H54 (cell line): ENCODE results near the gene KRTAP4-8.
"Not testable (repeated sequence)": the region's sequence is repeated elsewhere in the genome, so short reads cannot be mapped to it uniquely, and the experiment has no call there.

ENCODE experiments used
- DNase-seq: peaks from one replicate; pipeline ENCODE4 v3.0.0; 2011; ENCODE audit warnings: low spot score, mixed read lengths; ENCODE audit not compliant: insufficient read length
- FAIRE-seq: peaks from 3 replicates; lab custom pipeline; 2011; peaks lifted over from hg19 to GRCh38; lab: Jason Lieb, UNC
- POLR2A ChIP-seq: IDR thresholded peaks from 2 replicates; pipeline ENCODE4 v1.6.1; 2011; ENCODE audit warnings: low read depth, mild to moderate bottlenecking, low read length

Gene KRTAP4-8

GRCh38 chr17:41098042-41098441 lies at the start of gene KRTAP4-8:
Gene KRTAP4-8, minus strand, starts transcription at chr17:41098142. Its CDS starts 58 bp downstream, at chr17:41098084.
- DNase-seq (no peak), FAIRE-seq (no peak)
- TF ChIP-seq POLR2A: no peak

- no peak for TF ChIP-seq POLR2A
- no peak for FAIRE-seq
- no peak for DNase-seq
Measured at GRCh38 chr17:41145261-41145660, 47.3 kb upstream of the KRTAP4-8 start.

- FAIRE-seq (no peak), DNase-seq (no peak)
- no peak for TF ChIP-seq POLR2A
Measured at GRCh38 chr17:41144846-41145245, 46.9 kb upstream of the KRTAP4-8 start.

- FAIRE-seq (no peak), DNase-seq (no peak)
- no peak for TF ChIP-seq POLR2A
Measured at GRCh38 chr17:41141361-41141760, 43.4 kb upstream of the KRTAP4-8 start.

GRCh38 chr17:41140360-41141131 lies 42.6 kb upstream of the KRTAP4-8 start, which contains the start of gene KRTAP4-6:
Gene KRTAP4-6, minus strand, starts transcription at chr17:41140544. Its CDS starts 57 bp downstream, at chr17:41140487.
- FAIRE-seq (peak; percentile 66), DNase-seq (peak; percentile 26)

GRCh38 chr17:41139865-41140264 lies 41.9 kb upstream of the KRTAP4-8 start:
- not testable (repeated sequence) for DNase-seq, FAIRE-seq

More at GRCh38 chr17:41140360-41141131, 42.6 kb upstream of the KRTAP4-8 start, which contains the start of gene KRTAP4-6:
- TF ChIP-seq POLR2A: no peak

GRCh38 chr17:41133880-41134735 lies 36.2 kb upstream of the KRTAP4-8 start:
- TF ChIP-seq POLR2A: no peak
- DNase-seq (no peak), FAIRE-seq (no peak)

- TF ChIP-seq POLR2A: no peak
- no peak for DNase-seq
- peak; percentile 93 for FAIRE-seq
Measured at GRCh38 chr17:41131979-41132378, 34.0 kb upstream of the KRTAP4-8 start.

GRCh38 chr17:41127371-41127770 lies 29.4 kb upstream of the KRTAP4-8 start:
- FAIRE-seq (no peak), DNase-seq (no peak)
- no peak for TF ChIP-seq POLR2A

- no peak for TF ChIP-seq POLR2A
- DNase-seq (no peak), FAIRE-seq (no peak)
Measured at GRCh38 chr17:41126412-41126811, 28.5 kb upstream of the KRTAP4-8 start.

GRCh38 chr17:41125064-41125463 lies 27.1 kb upstream of the KRTAP4-8 start:
- no peak for TF ChIP-seq POLR2A
- DNase-seq (no peak), FAIRE-seq (no peak)

GRCh38 chr17:41123991-41124371 lies 26.0 kb upstream of the KRTAP4-8 start, which contains the start of gene KRTAP4-12:
Gene KRTAP4-12, minus strand, starts transcription at chr17:41124182. Its CDS starts 60 bp downstream, at chr17:41124122.
- not testable (repeated sequence) for FAIRE-seq, DNase-seq

GRCh38 chr17:41123292-41123990 lies 25.5 kb upstream of the KRTAP4-8 start:
- FAIRE-seq, DNase-seq: not testable (repeated sequence)

GRCh38 chr17:41121742-41122141 lies 23.8 kb upstream of the KRTAP4-8 start:
- TF ChIP-seq POLR2A: no peak
- no peak for DNase-seq
- no peak for FAIRE-seq

- peak; percentile 93 for FAIRE-seq
- not testable (repeated sequence) for DNase-seq
Measured at GRCh38 chr17:41119696-41120690, 22.1 kb upstream of the KRTAP4-8 start.
